Keratinocyte (primary cell): ENCODE data around the gene GRWD1. TPM values are rescaled to one million over a fixed set of nuclear protein-coding genes. Genes with fewer than 3 reads are reported as not detected.

Experiments used
- DNase-seq: peaks from one replicate; pipeline ENCODE4 v3.0.0-alpha.2; 2011; ENCODE audit warnings: low read depth, missing footprints, low spot score
- FAIRE-seq: peaks from 2 replicates; lab custom pipeline; 2011; peaks lifted over from hg19 to GRCh38; lab: Jason Lieb, UNC
- H2AFZ ChIP-seq: 2 replicates; pipeline ENCODE4 v1.6.0; 2012; ENCODE audit warnings: low read length, control low read depth, inconsistent platforms; ENCODE audit not compliant: control insufficient read depth
- H3K27ac ChIP-seq: 2 replicates; pipeline ENCODE4 v1.5.1; 2011; ENCODE audit warnings: low read length; ENCODE audit not compliant: control insufficient read depth, insufficient read depth
- H3K27me3 ChIP-seq: 3 replicates; pipeline ENCODE4 v1.6.0; 2011; ENCODE audit warnings: low read length; ENCODE audit not compliant: control insufficient read depth, insufficient read depth; ENCODE audit errors: extremely low read depth
- H3K36me3 ChIP-seq, 2 experiments: 2 replicates in 1 of 2; 3 replicates in 1 of 2; pipeline ENCODE4 v1.5.1; 2011; ENCODE audit warnings: low read length in 2 of 2, mild to moderate bottlenecking in 1 of 2; ENCODE audit not compliant: control insufficient read depth in 2 of 2, insufficient read depth in 2 of 2; ENCODE audit errors: extremely low read depth in 1 of 2
- H3K4me1 ChIP-seq: 3 replicates; pipeline ENCODE4 v1.5.1; 2011; ENCODE audit warnings: low read length; ENCODE audit not compliant: control insufficient read depth, insufficient read depth; ENCODE audit errors: extremely low read depth
- H3K4me2 ChIP-seq: 3 replicates; pipeline ENCODE4 v1.6.0; 2011; ENCODE audit warnings: low read depth, low read length; ENCODE audit not compliant: control insufficient read depth, insufficient read depth; ENCODE audit errors: extremely low read depth
- H3K4me3 ChIP-seq, 3 experiments: fragments of 200-600 bp in 1 of 3; sonication (generic) in 1 of 3; 2 replicates in 2 of 3; 3 replicates in 1 of 3; pipeline ENCODE4 v1.5.1; 2011 to 2016; ENCODE audit warnings: low read length in 3 of 3, mild to moderate bottlenecking in 3 of 3, control low read depth in 2 of 3, inconsistent platforms in 1 of 3, low read depth in 1 of 3, mixed read lengths in 1 of 3, mixed run types in 1 of 3, moderate library complexity in 1 of 3; ENCODE audit not compliant: control insufficient read depth in 2 of 3, insufficient read depth in 2 of 3; ENCODE audit errors: extremely low read depth in 1 of 3
- H3K79me2 ChIP-seq: 2 replicates; pipeline ENCODE4 v1.6.0; 2012; ENCODE audit warnings: low read length; ENCODE audit not compliant: control insufficient read depth, insufficient read depth
- H3K9ac ChIP-seq: 3 replicates; pipeline ENCODE4 v1.6.0; 2011; ENCODE audit warnings: low read length; ENCODE audit not compliant: control insufficient read depth, insufficient read depth; ENCODE audit errors: extremely low read depth
- H3K9me1 ChIP-seq: 3 replicates; pipeline ENCODE4 v1.6.0; 2011; ENCODE audit warnings: low read length; ENCODE audit not compliant: control insufficient read depth, insufficient read depth; ENCODE audit errors: extremely low read depth
- H3K9me3 ChIP-seq: 2 replicates; pipeline ENCODE4 v1.5.1; 2012; ENCODE audit warnings: low read depth, low read length; ENCODE audit not compliant: control insufficient read depth
- H4K20me1 ChIP-seq: 3 replicates; pipeline ENCODE4 v1.6.0; 2011; ENCODE audit warnings: low read length; ENCODE audit not compliant: control insufficient read depth, insufficient read depth; ENCODE audit errors: extremely low read depth
- CTCF ChIP-seq, 3 experiments: IDR thresholded peaks in 1 of 3; conservative IDR thresholded peaks in 1 of 3; optimal IDR thresholded peaks in 1 of 3; 2 replicates in 2 of 3; 3 replicates in 1 of 3; pipeline versions ENCODE3 to v1.5.1; 2011; ENCODE audit warnings: low read length in 3 of 3, mild to moderate bottlenecking in 3 of 3, moderate library complexity in 2 of 3, control low read depth in 1 of 3, inconsistent platforms in 1 of 3; ENCODE audit not compliant: insufficient read depth in 2 of 3; ENCODE audit errors: extremely low read depth in 1 of 3
- EZH2 ChIP-seq: IDR thresholded peaks from one replicate; pipeline ENCODE4 v1.6.1; 2012; ENCODE audit warnings: inconsistent platforms, mild to moderate bottlenecking, low read length, moderate library complexity
- dilution Hi-C: fragments of 300-500 bp; cut with MboI; formaldehyde crosslinking; loops from one replicate; pipeline ENCODE4 v1.7.0; 2020; ENCODE audit warnings: low sequenced_read_pairs; ENCODE audit not compliant: extremely low pct_ligation_motif_present
- polyA plus RNA-seq, 5 experiments: library from polyadenylated mRNA; depleted of rRNA in 3 of 5; stranded (reverse) in 3 of 5; stranded (forward) in 1 of 5; unstranded in 1 of 5; fragments of >200 nt; gene quantifications; 1 replicate in 1 of 5; 2 replicates in 3 of 5; 3 replicates in 1 of 5; pipeline versions ENCODE4 v1.2.1 to v1.2.3, GENCODE V29; 2011 to 2012; ENCODE audit warnings: missing spikeins in 2 of 5, low read depth in 1 of 5, low replicate concordance in 1 of 5

GRWD1 gene
- polyA plus RNA-seq, 1 donor (not counting 4 experiments of a cell fraction or from before 2014, with no cell fraction given), result 26.1 TPM

- peak overlapping the region; percentile 31 to 65 (median 60) for H3K4me3 ChIP-seq
- FAIRE-seq (no peak), DNase-seq (no peak)
- H4K20me1 ChIP-seq, result no peaks in the 10 kb centered on the region
- dilution Hi-C loops, result no loop called here
- peaks cover 31% of the 10 kb centered on the region for H3K27me3 ChIP-seq
- H3K9ac ChIP-seq, result peak overlapping the region; percentile 74
- peak overlapping the region; percentile 12 for H2AFZ ChIP-seq
- H3K4me2 ChIP-seq, result peak overlapping the region; percentile 73
- no peak overlapping the region for H3K27ac ChIP-seq
- no peaks in the 10 kb centered on the region for H3K9me1 ChIP-seq
- no peaks in the 10 kb centered on the region for H3K79me2 ChIP-seq
- H3K36me3 ChIP-seq, result no peaks in the 10 kb centered on the region
- peaks cover 14% of the 10 kb centered on the region for H3K4me1 ChIP-seq
- no peak for TF ChIP-seq CTCF (optimal IDR thresholded peaks at IDR 0.05 in 1 of 3, IDR thresholded peaks at IDR 0.05 in 1 of 3, conservative IDR thresholded peaks at IDR 0.05 in 1 of 3; ENCODE audit: extremely low read depth in 1 of 3, insufficient read depth in 2 of 3, low read length in 3 of 3)
- TF ChIP-seq EZH2, result no peak
- H3K9me3 ChIP-seq, result no peaks in the 10 kb centered on the region
Measured at GRCh38 chr19:48398102-48398374, 47.7 kb upstream of the GRWD1 start.

- DNase-seq (peak; percentile 49), FAIRE-seq (no peak)
- Histone ChIP-seq H3K4me2 (peak overlapping the region; percentile 73), H3K9me3 (no peaks in the 10 kb centered on the region), H3K9ac (peak overlapping the region; percentile 74), H3K27ac (no peak overlapping the region), H3K36me3 (no peaks in the 10 kb centered on the region), H3K4me3 (peak overlapping the region; percentile 31 to 65 (median 60)), H3K4me1 (peaks cover 14% of the 10 kb centered on the region), H4K20me1 (no peaks in the 10 kb centered on the region), H2AFZ (peak overlapping the region; percentile 33), H3K79me2 (no peaks in the 10 kb centered on the region), H3K9me1 (no peaks in the 10 kb centered on the region), H3K27me3 (peaks cover 26% of the 10 kb centered on the region)
- no peak for TF ChIP-seq EZH2
- TF ChIP-seq CTCF (optimal IDR thresholded peaks at IDR 0.05 in 1 of 3, IDR thresholded peaks at IDR 0.05 in 1 of 3, conservative IDR thresholded peaks at IDR 0.05 in 1 of 3; ENCODE audit: extremely low read depth in 1 of 3, insufficient read depth in 2 of 3, low read length in 3 of 3), result no peak
- dilution Hi-C loops, result no loop called here
Measured at GRCh38 chr19:48398375-48399235, 47.2 kb upstream of the GRWD1 start.
